Measurements from ENCODE around the gene SLC29A1. TPM values are rescaled to one million over a fixed set of nuclear protein-coding genes. Genes with fewer than 3 reads are reported as not detected.

SLC29A1 gene
- total and polyA plus RNA-seq, 9 of the 15 experiments (the other 6 are each of a cell fraction or from before 2014, with no cell fraction given) = 18.9 to 170 (median 57.7) TPM

DNA sequence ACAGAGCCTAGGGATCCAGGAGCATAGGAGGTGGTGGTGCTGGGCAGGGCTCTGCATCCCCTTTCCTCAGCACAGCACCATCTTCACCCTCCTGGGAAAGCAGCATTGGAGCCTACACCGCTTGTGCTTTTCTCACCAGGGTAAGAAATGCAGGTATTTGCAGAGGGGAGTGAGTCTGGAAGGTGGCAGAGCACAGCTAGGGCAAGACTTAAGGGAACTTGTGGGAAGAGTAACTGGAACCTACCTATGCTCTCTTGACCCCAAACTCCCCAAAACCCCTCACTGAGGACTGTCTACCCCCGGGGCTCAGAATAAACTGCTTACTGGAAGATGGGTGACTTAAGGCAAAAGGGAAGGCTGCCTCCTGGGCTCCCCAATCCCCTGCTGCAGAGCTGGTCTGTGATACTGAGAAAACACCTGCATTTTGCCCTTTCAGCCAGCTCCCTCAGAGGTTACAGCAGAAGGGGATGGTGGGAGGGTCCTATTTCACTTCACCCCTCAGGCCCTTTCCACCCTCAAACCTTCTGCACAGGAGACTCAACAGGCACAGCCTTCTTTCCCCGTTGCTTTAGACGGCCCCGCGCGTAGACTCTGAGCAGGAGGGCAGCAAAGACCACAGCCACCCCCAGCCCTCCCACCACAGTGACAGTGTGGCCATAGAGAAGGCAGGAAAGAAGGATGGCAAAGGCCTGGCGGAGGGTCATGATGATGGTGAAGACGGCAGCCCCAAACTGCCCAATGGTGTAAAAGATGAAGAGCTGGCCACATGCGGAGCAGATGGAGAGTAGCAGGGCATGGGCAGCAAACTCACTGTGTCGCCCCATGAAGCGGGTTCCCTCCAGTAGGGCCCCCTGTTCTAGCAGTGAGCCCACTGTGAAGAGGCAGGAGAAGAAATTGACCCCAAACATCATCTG is 31.1 kb downstream of the SLC29A1 start (continued):
- TF ChIP-seq, protein P1, sequence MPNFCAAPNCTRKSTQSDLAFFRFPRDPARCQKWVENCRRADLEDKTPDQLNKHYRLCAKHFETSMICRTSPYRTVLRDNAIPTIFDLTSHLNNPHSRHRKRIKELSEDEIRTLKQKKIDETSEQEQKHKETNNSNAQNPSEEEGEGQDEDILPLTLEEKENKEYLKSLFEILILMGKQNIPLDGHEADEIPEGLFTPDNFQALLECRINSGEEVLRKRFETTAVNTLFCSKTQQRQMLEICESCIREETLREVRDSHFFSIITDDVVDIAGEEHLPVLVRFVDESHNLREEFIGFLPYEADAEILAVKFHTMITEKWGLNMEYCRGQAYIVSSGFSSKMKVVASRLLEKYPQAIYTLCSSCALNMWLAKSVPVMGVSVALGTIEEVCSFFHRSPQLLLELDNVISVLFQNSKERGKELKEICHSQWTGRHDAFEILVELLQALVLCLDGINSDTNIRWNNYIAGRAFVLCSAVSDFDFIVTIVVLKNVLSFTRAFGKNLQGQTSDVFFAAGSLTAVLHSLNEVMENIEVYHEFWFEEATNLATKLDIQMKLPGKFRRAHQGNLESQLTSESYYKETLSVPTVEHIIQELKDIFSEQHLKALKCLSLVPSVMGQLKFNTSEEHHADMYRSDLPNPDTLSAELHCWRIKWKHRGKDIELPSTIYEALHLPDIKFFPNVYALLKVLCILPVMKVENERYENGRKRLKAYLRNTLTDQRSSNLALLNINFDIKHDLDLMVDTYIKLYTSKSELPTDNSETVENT (CRISPR knock-in tag; IDR thresholded peaks at IDR 0.05) = peak; percentile 23; the same call in 1 of the 2 replicates
- TF ChIP-seq POLR2AphosphoS5 (IDR thresholded peaks at IDR 0.05; ENCODE audit: control insufficient read depth, insufficient read depth, low read depth, low read length) = peak; percentile 87
- TF ChIP-seq STAT5A (IDR thresholded peaks at IDR 0.05; ENCODE audit: borderline replicate concordance, low read length) = peak; percentile 3; the same call in 1 of the 2 replicates
- peak; percentile 51; the same call in 1 of the 2 replicates for TF ChIP-seq ZSCAN32 (CRISPR knock-in tag; IDR thresholded peaks at IDR 0.05)
- TF ChIP-seq, protein P2, sequence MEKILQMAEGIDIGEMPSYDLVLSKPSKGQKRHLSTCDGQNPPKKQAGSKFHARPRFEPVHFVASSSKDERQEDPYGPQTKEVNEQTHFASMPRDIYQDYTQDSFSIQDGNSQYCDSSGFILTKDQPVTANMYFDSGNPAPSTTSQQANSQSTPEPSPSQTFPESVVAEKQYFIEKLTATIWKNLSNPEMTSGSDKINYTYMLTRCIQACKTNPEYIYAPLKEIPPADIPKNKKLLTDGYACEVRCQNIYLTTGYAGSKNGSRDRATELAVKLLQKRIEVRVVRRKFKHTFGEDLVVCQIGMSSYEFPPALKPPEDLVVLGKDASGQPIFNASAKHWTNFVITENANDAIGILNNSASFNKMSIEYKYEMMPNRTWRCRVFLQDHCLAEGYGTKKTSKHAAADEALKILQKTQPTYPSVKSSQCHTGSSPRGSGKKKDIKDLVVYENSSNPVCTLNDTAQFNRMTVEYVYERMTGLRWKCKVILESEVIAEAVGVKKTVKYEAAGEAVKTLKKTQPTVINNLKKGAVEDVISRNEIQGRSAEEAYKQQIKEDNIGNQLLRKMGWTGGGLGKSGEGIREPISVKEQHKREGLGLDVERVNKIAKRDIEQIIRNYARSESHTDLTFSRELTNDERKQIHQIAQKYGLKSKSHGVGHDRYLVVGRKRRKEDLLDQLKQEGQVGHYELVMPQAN (IDR thresholded peaks at IDR 0.05; ENCODE audit: borderline replicate concordance) = 0 out of 2 replicates have a peak, but pooled peaks have one; percentile 23
- 0 out of 2 replicates have a peak, but pooled peaks have one; percentile 32 for TF ChIP-seq ZC3H11A (IDR thresholded peaks at IDR 0.05; ENCODE audit: low read depth, low read length)
- TF ChIP-seq POLR2B (IDR thresholded peaks at IDR 0.05; ENCODE audit: low read depth, partially characterized antibody) = peak; percentile 86
- TF ChIP-seq TGIF2 (CRISPR knock-in tag; IDR thresholded peaks at IDR 0.05) = peak; percentile 52; the same call in 1 of the 2 replicates
- peak; percentile 64 for TF ChIP-seq RBM22 (IDR thresholded peaks at IDR 0.05; ENCODE audit: low read depth, low read length, poor library complexity, severe bottlenecking)
- 0 out of 2 replicates have a peak, but pooled peaks have one; percentile 3 for TF ChIP-seq ZFPM2 (CRISPR knock-in tag; IDR thresholded peaks at IDR 0.05)
- TF ChIP-seq FOXK1 (CRISPR knock-in tag; IDR thresholded peaks at IDR 0.05; ENCODE audit: borderline replicate concordance) = 0 out of 2 replicates have a peak, but pooled peaks have one; percentile 26
- TF ChIP-seq TAF1 (IDR thresholded peaks at IDR 0.05; ENCODE audit: control insufficient read depth, extremely low read depth, insufficient read depth, low read length, severe bottlenecking) = peak; percentile 22
- 0 out of 2 replicates have a peak, but pooled peaks have one; percentile 3 for TF ChIP-seq RHOXF2B (CRISPR knock-in tag; conservative IDR thresholded peaks at IDR 0.05)
- TF ChIP-seq, protein P3, sequence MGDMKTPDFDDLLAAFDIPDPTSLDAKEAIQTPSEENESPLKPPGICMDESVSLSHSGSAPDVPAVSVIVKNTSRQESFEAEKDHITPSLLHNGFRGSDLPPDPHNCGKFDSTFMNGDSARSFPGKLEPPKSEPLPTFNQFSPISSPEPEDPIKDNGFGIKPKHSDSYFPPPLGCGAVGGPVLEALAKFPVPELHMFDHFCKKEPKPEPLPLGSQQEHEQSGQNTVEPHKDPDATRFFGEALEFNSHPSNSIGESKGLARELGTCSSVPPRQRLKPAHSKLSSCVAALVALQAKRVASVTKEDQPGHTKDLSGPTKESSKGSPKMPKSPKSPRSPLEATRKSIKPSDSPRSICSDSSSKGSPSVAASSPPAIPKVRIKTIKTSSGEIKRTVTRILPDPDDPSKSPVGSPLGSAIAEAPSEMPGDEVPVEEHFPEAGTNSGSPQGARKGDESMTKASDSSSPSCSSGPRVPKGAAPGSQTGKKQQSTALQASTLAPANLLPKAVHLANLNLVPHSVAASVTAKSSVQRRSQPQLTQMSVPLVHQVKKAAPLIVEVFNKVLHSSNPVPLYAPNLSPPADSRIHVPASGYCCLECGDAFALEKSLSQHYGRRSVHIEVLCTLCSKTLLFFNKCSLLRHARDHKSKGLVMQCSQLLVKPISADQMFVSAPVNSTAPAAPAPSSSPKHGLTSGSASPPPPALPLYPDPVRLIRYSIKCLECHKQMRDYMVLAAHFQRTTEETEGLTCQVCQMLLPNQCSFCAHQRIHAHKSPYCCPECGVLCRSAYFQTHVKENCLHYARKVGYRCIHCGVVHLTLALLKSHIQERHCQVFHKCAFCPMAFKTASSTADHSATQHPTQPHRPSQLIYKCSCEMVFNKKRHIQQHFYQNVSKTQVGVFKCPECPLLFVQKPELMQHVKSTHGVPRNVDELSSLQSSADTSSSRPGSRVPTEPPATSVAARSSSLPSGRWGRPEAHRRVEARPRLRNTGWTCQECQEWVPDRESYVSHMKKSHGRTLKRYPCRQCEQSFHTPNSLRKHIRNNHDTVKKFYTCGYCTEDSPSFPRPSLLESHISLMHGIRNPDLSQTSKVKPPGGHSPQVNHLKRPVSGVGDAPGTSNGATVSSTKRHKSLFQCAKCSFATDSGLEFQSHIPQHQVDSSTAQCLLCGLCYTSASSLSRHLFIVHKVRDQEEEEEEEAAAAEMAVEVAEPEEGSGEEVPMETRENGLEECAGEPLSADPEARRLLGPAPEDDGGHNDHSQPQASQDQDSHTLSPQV (IDR thresholded peaks at IDR 0.05) = no peak
- peak; percentile 45; the same call in 1 of the 2 replicates for TF ChIP-seq CBX1 (IDR thresholded peaks at IDR 0.05; ENCODE audit: low read depth)
- TF ChIP-seq NR2C2 (CRISPR knock-in tag; IDR thresholded peaks at IDR 0.05) = 0 out of 2 replicates have a peak, but pooled peaks have one; percentile 13
- no peak for TF ChIP-seq NR2C2 (tag; IDR thresholded peaks at IDR 0.05)
- TF ChIP-seq ZNF121 (CRISPR knock-in tag; conservative IDR thresholded peaks at IDR 0.05) = peak; percentile 8; the same call in 1 of the 2 replicates
